HUES48 (cell line): ENCODE results near the gene NCS1.
A peak's percentile ranks its signal among the peaks of the same experiment; 100 is the strongest.
"Not testable (repeated sequence)": the region's sequence is repeated elsewhere in the genome, so short reads cannot be mapped to it uniquely, and the experiment has no call there.

ENCODE experiments used
- H3K27ac ChIP-seq: one replicate; pipeline ENCODE4 v1.7.0; 2013; ENCODE audit warnings: low read depth, low read length, inconsistent platforms
- H3K27me3 ChIP-seq: 2 replicates; pipeline ENCODE4 v1.6.1; 2013; ENCODE audit warnings: mild to moderate bottlenecking, low read length; ENCODE audit not compliant: control insufficient read depth, insufficient read depth
- H3K36me3 ChIP-seq: 2 replicates; pipeline ENCODE4 v1.6.1; 2013; ENCODE audit warnings: low read length; ENCODE audit not compliant: control insufficient read depth, insufficient read depth
- H3K4me1 ChIP-seq: 2 replicates; pipeline ENCODE4 v1.6.1; 2013; ENCODE audit warnings: mild to moderate bottlenecking, low read length; ENCODE audit not compliant: control insufficient read depth, insufficient read depth
- H3K4me3 ChIP-seq: 2 replicates; pipeline ENCODE4 v1.5.1; 2013; ENCODE audit warnings: mild to moderate bottlenecking, low read depth, low read length
- H3K9ac ChIP-seq: 2 replicates; pipeline ENCODE4 v1.6.1; 2013; ENCODE audit warnings: mild to moderate bottlenecking, low read depth, low read length, moderate library complexity
- H3K9me3 ChIP-seq: 2 replicates; pipeline ENCODE4 v1.6.1; 2013; ENCODE audit warnings: low read length; ENCODE audit not compliant: control insufficient read depth, insufficient read depth

Gene NCS1

GRCh38 chr9:130265431-130266235, 93.4 kb downstream of the NCS1 start, which contains the start of gene HMCN2:
Gene HMCN2 (plus strand): TSS chr9:130265760. CDS start chr9:130265879, 119 bp downstream.
- no peaks in the 10 kb centered on the region for H3K9me3 ChIP-seq
- H3K36me3 ChIP-seq = no peaks in the 10 kb centered on the region
- H3K9ac ChIP-seq = no peak within 1 kb of the TSS; the same call in 1 of the 2 replicates
- H3K27me3 ChIP-seq = peaks cover 33% of the 10 kb centered on the region
- no peak within 1 kb of the TSS for H3K27ac ChIP-seq
- H3K4me3 ChIP-seq = peak within 1 kb of the TSS; percentile 69
- peaks cover 7% of the 10 kb centered on the region; the same call in 1 of the 2 replicates for H3K4me1 ChIP-seq

DNA sequence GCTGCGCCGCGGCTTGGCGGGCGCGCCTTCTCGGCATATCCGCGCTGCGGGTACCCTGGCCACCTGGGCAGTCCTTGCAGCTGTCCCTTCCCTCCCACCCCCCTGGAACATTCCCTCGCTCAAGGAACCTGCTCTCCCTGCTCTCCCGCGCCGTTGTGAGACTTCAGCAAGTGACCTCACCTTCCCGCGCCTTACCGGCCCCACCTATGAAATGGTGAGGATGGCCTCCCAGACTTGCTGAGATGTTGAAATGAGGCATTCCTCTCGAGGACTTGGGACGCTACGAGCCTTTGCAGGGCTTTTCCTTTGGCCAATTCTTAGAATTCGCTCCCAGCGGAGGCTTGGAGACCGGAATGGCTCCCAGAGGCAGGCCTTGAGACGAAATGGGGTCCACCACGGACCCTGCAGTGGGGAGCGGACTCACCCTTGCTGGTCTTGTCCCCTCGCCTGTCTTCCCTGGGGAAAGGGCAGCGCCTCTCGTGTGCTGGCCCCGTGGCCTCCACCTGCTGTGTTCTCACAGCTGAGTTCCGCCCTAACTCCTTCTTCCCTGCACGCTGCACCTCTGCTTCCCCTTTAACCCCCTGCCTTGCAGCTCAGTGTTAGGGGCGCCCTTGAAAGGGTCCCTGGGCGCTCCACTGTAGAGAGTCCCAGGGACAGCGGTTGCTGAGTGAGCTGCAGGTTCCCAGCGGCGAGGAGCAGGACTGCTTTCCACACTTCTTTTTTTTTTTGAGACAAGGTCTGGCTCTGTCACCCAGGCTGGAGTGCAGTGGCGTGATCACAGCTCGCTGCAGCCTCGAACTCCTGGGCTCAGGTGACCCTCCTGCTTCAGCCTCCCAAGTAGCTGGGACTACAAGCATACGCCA, 94.3 kb downstream of the NCS1 start:
- Histone ChIP-seq H3K4me1 (peaks cover 7% of the 10 kb centered on the region; the same call in 1 of the 2 replicates), H3K4me3 (peak overlapping the region; percentile 69), H3K9ac (no peak overlapping the region), H3K9me3 (no peaks in the 10 kb centered on the region), H3K27me3 (peaks cover 33% of the 10 kb centered on the region), H3K27ac (no peak overlapping the region), H3K36me3 (no peaks in the 10 kb centered on the region)

GRCh38 chr9:130267930-130268329, 95.7 kb downstream of the NCS1 start:
- no peaks in the 10 kb centered on the region for H3K9me3 ChIP-seq
- H3K27ac ChIP-seq = no peak overlapping the region
- no peaks in the 10 kb centered on the region for H3K36me3 ChIP-seq
- H3K4me1 ChIP-seq = peaks cover 7% of the 10 kb centered on the region; the same call in 1 of the 2 replicates
- H3K4me3 ChIP-seq = no peak overlapping the region
- H3K27me3 ChIP-seq = peaks cover 33% of the 10 kb centered on the region
- H3K9ac ChIP-seq = no peak overlapping the region

DNA sequence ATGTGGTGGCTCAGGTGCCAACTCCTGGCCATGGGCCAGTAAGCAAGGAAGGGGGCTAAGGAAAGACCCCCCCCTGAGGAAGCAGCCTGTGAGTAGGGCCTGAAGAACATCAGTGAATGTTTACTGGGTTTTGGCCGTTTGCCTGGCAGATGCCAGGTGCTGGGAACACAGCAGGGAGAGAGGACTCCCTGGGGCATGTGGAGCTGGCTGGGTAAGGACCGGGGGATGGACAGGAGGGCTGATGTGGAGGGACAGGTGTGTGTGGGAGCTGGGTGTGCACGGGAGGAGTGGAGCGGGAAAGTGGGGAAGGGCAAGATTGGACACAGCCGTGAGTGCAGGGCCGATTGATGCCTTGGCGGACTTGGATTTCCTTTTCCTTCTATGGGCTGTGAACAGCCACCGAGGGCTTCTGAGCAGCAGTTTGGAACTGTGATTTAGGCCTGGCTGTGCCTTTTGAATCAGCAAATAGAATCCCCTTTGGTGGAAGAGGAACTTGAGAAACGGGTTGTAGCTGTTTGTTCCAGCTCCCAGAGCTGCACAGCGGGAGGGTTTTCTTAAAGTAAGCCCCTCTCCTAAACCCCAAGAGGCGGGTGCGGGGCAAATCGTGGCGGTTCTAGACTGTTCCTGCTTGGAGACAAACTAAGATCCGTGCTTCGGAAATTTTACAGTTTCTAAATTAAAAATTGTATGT, 96.5 kb downstream of the NCS1 start:
- Histone ChIP-seq H3K4me3 (no peak overlapping the region), H3K4me1 (peaks cover 7% of the 10 kb centered on the region; the same call in 1 of the 2 replicates), H3K27ac (peak overlapping the region; percentile 42), H3K36me3 (no peaks in the 10 kb centered on the region), H3K9me3 (no peaks in the 10 kb centered on the region), H3K9ac (no peak overlapping the region), H3K27me3 (peaks cover 33% of the 10 kb centered on the region)

- Histone ChIP-seq H3K4me1 (peaks cover 10% of the 10 kb centered on the region), H3K27me3 (peaks cover 16% of the 10 kb centered on the region), H3K9me3 (no peaks in the 10 kb centered on the region), H3K36me3 (no peaks in the 10 kb centered on the region), H3K27ac (no peak overlapping the region), H3K9ac (no peak overlapping the region), H3K4me3 (no peak overlapping the region)
These were observed 99.3 kb downstream of the NCS1 start for GRCh38 chr9:130271473-130271872.

DNA sequence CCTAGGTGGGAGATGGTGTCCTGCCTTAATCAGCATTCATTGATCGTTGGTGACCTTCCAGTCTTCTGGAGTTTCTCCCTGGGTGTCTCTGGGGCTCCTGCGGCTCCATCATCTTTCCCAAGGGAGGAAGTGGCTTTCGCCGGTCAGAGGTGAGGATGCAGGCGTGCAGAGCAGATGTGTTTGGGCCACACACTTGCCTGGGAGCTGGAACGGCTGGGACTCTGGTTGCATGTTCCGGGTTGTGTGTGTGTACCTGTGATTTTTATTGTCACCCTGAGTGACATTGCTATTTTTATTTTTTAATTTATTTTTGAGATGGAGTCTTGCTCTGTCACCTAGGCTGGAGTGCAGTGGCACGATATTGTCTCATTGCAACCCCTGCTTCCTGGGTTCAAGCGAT, 103.0 kb downstream of the NCS1 start:
- H3K27me3 ChIP-seq = no peaks in the 10 kb centered on the region
- H3K9me3 ChIP-seq = no peaks in the 10 kb centered on the region
- no peaks in the 10 kb centered on the region for H3K36me3 ChIP-seq
- H3K4me1 ChIP-seq = peaks cover 3% of the 10 kb centered on the region; the same call in 1 of the 2 replicates
- H3K4me3 ChIP-seq = no peak overlapping the region
- no peak overlapping the region for H3K27ac ChIP-seq
- no peak overlapping the region for H3K9ac ChIP-seq

- no peak overlapping the region for H3K27ac ChIP-seq
These were observed 103.9 kb downstream of the NCS1 start for GRCh38 chr9:130276121-130276520.

GRCh38 chr9:130276955-130277354, 104.8 kb downstream of the NCS1 start:
- H3K9me3 ChIP-seq = no peaks in the 10 kb centered on the region
- no peak overlapping the region for H3K9ac ChIP-seq
- peaks cover 3% of the 10 kb centered on the region; the same call in 1 of the 2 replicates for H3K4me1 ChIP-seq
- H3K4me3 ChIP-seq = no peak overlapping the region
- no peaks in the 10 kb centered on the region for H3K36me3 ChIP-seq
- no peak overlapping the region for H3K27ac ChIP-seq
- H3K27me3 ChIP-seq = no peaks in the 10 kb centered on the region

More at GRCh38 chr9:130276121-130276520, 103.9 kb downstream of the NCS1 start:
- no peaks in the 10 kb centered on the region for H3K36me3 ChIP-seq
- H3K9me3 ChIP-seq = no peaks in the 10 kb centered on the region
- H3K27me3 ChIP-seq = no peaks in the 10 kb centered on the region
- no peak overlapping the region for H3K9ac ChIP-seq
- peaks cover 3% of the 10 kb centered on the region; the same call in 1 of the 2 replicates for H3K4me1 ChIP-seq
- no peak overlapping the region for H3K4me3 ChIP-seq

DNA sequence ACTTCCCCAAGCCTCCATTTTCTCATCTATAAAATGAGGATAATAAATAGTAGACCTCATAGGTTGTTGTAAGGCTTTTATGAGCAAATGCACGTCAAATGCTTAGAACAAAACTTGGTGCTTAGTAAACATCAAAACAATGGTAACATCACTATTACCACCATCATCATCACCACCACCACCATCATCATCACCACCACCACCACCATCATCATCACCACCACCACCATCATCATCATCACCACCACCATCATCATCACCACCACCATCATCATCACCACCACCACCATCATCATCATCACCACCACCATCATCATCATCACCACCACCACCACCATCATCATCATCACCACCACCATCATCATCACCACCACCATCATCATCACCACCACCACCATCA, 105.3 kb downstream of the NCS1 start:
- H3K9ac ChIP-seq, H3K4me1 ChIP-seq, H3K36me3 ChIP-seq, H3K4me3 ChIP-seq, H3K9me3 ChIP-seq, H3K27ac ChIP-seq, H3K27me3 ChIP-seq: not testable (repeated sequence)

- no peak overlapping the region for H3K4me3 ChIP-seq
- H3K9ac ChIP-seq = no peak overlapping the region
- no peak overlapping the region for H3K27ac ChIP-seq
- H3K36me3 ChIP-seq = no peaks in the 10 kb centered on the region
- H3K4me1 ChIP-seq = peaks cover 5% of the 10 kb centered on the region
- H3K27me3 ChIP-seq = no peaks in the 10 kb centered on the region
- no peaks in the 10 kb centered on the region for H3K9me3 ChIP-seq
These were observed 111.5 kb downstream of the NCS1 start for GRCh38 chr9:130283539-130284248.
